ENCODE data around the gene USP11.

Gene USP11

DNA sequence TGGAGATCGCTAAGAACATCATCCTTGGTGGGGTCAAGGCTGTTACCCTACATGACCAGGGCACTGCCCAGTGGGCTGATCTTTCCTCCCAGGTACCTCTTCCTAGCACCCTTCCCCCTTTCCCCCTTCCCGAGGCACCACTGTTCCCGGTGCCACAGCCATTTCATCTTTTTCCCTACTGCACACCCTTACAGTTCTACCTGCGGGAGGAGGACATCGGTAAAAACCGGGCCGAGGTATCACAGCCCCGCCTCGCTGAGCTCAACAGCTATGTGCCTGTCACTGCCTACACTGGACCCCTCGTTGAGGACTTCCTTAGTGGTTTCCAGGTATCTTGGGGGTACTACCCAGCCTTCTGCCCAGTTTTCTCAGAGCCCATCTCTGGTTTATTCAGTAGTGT is 33.5 kb upstream of the USP11 start:
- H4K20me1 ChIP-seq (ENCODE audit: insufficient read depth, low read length), result no peaks in the 10 kb centered on the region
- TF ChIP-seq, protein P1, sequence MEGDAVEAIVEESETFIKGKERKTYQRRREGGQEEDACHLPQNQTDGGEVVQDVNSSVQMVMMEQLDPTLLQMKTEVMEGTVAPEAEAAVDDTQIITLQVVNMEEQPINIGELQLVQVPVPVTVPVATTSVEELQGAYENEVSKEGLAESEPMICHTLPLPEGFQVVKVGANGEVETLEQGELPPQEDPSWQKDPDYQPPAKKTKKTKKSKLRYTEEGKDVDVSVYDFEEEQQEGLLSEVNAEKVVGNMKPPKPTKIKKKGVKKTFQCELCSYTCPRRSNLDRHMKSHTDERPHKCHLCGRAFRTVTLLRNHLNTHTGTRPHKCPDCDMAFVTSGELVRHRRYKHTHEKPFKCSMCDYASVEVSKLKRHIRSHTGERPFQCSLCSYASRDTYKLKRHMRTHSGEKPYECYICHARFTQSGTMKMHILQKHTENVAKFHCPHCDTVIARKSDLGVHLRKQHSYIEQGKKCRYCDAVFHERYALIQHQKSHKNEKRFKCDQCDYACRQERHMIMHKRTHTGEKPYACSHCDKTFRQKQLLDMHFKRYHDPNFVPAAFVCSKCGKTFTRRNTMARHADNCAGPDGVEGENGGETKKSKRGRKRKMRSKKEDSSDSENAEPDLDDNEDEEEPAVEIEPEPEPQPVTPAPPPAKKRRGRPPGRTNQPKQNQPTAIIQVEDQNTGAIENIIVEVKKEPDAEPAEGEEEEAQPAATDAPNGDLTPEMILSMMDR (IDR thresholded peaks at IDR 0.05; ENCODE audit: low read length), result no peak
- no peak for TF ChIP-seq EZH2 (IDR thresholded peaks at IDR 0.05; ENCODE audit: borderline replicate concordance, low read length)
- no peak overlapping the region for H2AFZ ChIP-seq (ENCODE audit: low read length)
- H3K79me2 ChIP-seq (ENCODE audit: insufficient read depth, low read length), result peaks cover 31% of the 10 kb centered on the region
- H3K9me2 ChIP-seq (ENCODE audit: low read depth, low read length), result no peaks in the 10 kb centered on the region
- H3K4me1 ChIP-seq (ENCODE audit: insufficient read depth, low read length, severe bottlenecking), result peaks cover 26% of the 10 kb centered on the region
- H3F3A ChIP-seq (ENCODE audit: insufficient read depth, low read length), result no peaks in the 10 kb centered on the region
- no peak overlapping the region for H3K4me2 ChIP-seq (ENCODE audit: low read length)
- no peaks in the 10 kb centered on the region for H3K9me3 ChIP-seq (ENCODE audit: low read length)
- H3K36me3 ChIP-seq (ENCODE audit: insufficient read depth, low read length), result peaks cover 87% of the 10 kb centered on the region
- H3K4me3 ChIP-seq (ENCODE audit: low read depth, low read length, poor library complexity, severe bottlenecking), result no peak overlapping the region
- no peaks in the 10 kb centered on the region for H3K27me3 ChIP-seq (ENCODE audit: insufficient read depth, low read length)
- no peak overlapping the region for H3K27ac ChIP-seq (ENCODE audit: low read depth, low read length, poor library complexity, severe bottlenecking)
- H3K9ac ChIP-seq (ENCODE audit: low read length), result no peak overlapping the region

GRCh38 chrX:47200385-47201150 is 32.2 kb upstream of the USP11 start:
- Histone ChIP-seq H4K20me1 (ENCODE audit: insufficient read depth, low read length) (no peaks in the 10 kb centered on the region), H3K27ac (ENCODE audit: low read depth, low read length, poor library complexity, severe bottlenecking) (no peak overlapping the region), H3K27me3 (ENCODE audit: insufficient read depth, low read length) (no peaks in the 10 kb centered on the region), H3K36me3 (ENCODE audit: insufficient read depth, low read length) (peaks cover 98% of the 10 kb centered on the region), H3K79me2 (ENCODE audit: insufficient read depth, low read length) (peaks cover 19% of the 10 kb centered on the region), H3F3A (ENCODE audit: insufficient read depth, low read length) (no peaks in the 10 kb centered on the region), H3K9ac (ENCODE audit: low read length) (no peak overlapping the region), H3K4me3 (ENCODE audit: low read depth, low read length, poor library complexity, severe bottlenecking) (no peak overlapping the region), H3K9me2 (ENCODE audit: low read depth, low read length) (no peaks in the 10 kb centered on the region), H2AFZ (ENCODE audit: low read length) (no peak overlapping the region), H3K4me2 (ENCODE audit: low read length) (no peak overlapping the region), H3K4me1 (ENCODE audit: insufficient read depth, low read length, severe bottlenecking) (peaks cover 13% of the 10 kb centered on the region), H3K9me3 (ENCODE audit: low read length) (no peaks in the 10 kb centered on the region)
- TF ChIP-seq, protein P1 (IDR thresholded peaks at IDR 0.05; ENCODE audit: low read length), result no peak
- TF ChIP-seq EZH2 (IDR thresholded peaks at IDR 0.05; ENCODE audit: borderline replicate concordance, low read length), result no peak

GRCh38 chrX:47201345-47201944 is 31.4 kb upstream of the USP11 start:
- H3K79me2 ChIP-seq (ENCODE audit: insufficient read depth, low read length), result peaks cover 11% of the 10 kb centered on the region; the same call in 1 of the 2 replicates
- H3K9me3 ChIP-seq (ENCODE audit: low read length), result no peaks in the 10 kb centered on the region
- H3K4me3 ChIP-seq (ENCODE audit: low read depth, low read length, poor library complexity, severe bottlenecking), result no peak overlapping the region
- H4K20me1 ChIP-seq (ENCODE audit: insufficient read depth, low read length), result no peaks in the 10 kb centered on the region
- no peaks in the 10 kb centered on the region for H3K27me3 ChIP-seq (ENCODE audit: insufficient read depth, low read length)
- H3K27ac ChIP-seq (ENCODE audit: low read depth, low read length, poor library complexity, severe bottlenecking), result no peak overlapping the region
- no peak for TF ChIP-seq EZH2 (IDR thresholded peaks at IDR 0.05; ENCODE audit: borderline replicate concordance, low read length)
- TF ChIP-seq, protein P1 (IDR thresholded peaks at IDR 0.05; ENCODE audit: low read length), result no peak
- H3K4me2 ChIP-seq (ENCODE audit: low read length), result no peak overlapping the region
- H3K9ac ChIP-seq (ENCODE audit: low read length), result no peak overlapping the region
- H3F3A ChIP-seq (ENCODE audit: insufficient read depth, low read length), result no peaks in the 10 kb centered on the region
- no peaks in the 10 kb centered on the region for H3K9me2 ChIP-seq (ENCODE audit: low read depth, low read length)
- peaks cover 4% of the 10 kb centered on the region for H3K4me1 ChIP-seq (ENCODE audit: insufficient read depth, low read length, severe bottlenecking)
- no peak overlapping the region for H2AFZ ChIP-seq (ENCODE audit: low read length)
- peaks cover 98% of the 10 kb centered on the region for H3K36me3 ChIP-seq (ENCODE audit: insufficient read depth, low read length)
